GM21723 (cell line): ENCODE results near the gene BST1.
"Not testable (repeated sequence)": the region's sequence is repeated elsewhere in the genome, so short reads cannot be mapped to it uniquely, and the experiment has no call there.

Experiments used
- ATAC-seq: cut with Tn5 transposase; IDR thresholded peaks from one replicate; pipeline ENCODE4 v1.9.1; 2021; ENCODE audit warnings: mild to moderate bottlenecking, moderate library complexity; ENCODE audit not compliant: unreplicated experiment

Gene BST1

GRCh38 chr4:15706646-15707362, 3.9 kb downstream of the BST1 start:
- ATAC-seq, result no peak

GRCh38 chr4:15707363-15707715, 4.5 kb downstream of the BST1 start:
- no peak for ATAC-seq

- no peak for ATAC-seq
Observed at GRCh38 chr4:15711762-15712161, 8.9 kb downstream of the BST1 start.

- no peak for ATAC-seq
Observed at GRCh38 chr4:15712214-15712613, 9.3 kb downstream of the BST1 start.

GRCh38 chr4:15714141-15714540, 11.3 kb downstream of the BST1 start:
- ATAC-seq, result no peak

GRCh38 chr4:15714646-15715435, 12.0 kb downstream of the BST1 start:
- no peak for ATAC-seq

GRCh38 chr4:15716115-15716514, 13.2 kb downstream of the BST1 start:
- ATAC-seq, result no peak

- ATAC-seq, result no peak
Observed at GRCh38 chr4:15717086-15717485, 14.2 kb downstream of the BST1 start.

GRCh38 chr4:15717657-15718416, 15.0 kb downstream of the BST1 start:
- no peak for ATAC-seq

- ATAC-seq, result no peak
Observed at GRCh38 chr4:15718465-15718864, 15.6 kb downstream of the BST1 start.

- no peak for ATAC-seq
Observed at GRCh38 chr4:15718959-15719358, 16.1 kb downstream of the BST1 start.

- no peak for ATAC-seq
Observed at GRCh38 chr4:15719506-15719905, 16.6 kb downstream of the BST1 start.

GRCh38 chr4:15720851-15721250, 18.0 kb downstream of the BST1 start:
- no peak for ATAC-seq

GRCh38 chr4:15725608-15726007, 22.7 kb downstream of the BST1 start:
- ATAC-seq, result no peak

GRCh38 chr4:15729910-15730533, 27.2 kb downstream of the BST1 start:
- peak; percentile 70 for ATAC-seq

- not testable (repeated sequence) for ATAC-seq
Observed at GRCh38 chr4:15733061-15733460, 30.2 kb downstream of the BST1 start.

GRCh38 chr4:15735536-15735935, 32.7 kb downstream of the BST1 start:
- ATAC-seq, result no peak

- no peak for ATAC-seq
Observed at GRCh38 chr4:15736514-15737050, 33.7 kb downstream of the BST1 start.

- ATAC-seq, result no peak
Observed at GRCh38 chr4:15737255-15737654, 34.4 kb downstream of the BST1 start.

GRCh38 chr4:15738877-15739276, 36.0 kb downstream of the BST1 start:
- ATAC-seq, result no peak
